Measurements from ENCODE around the gene CCDC51. TPM values are rescaled to one million over a fixed set of nuclear protein-coding genes. Genes with fewer than 3 reads are reported as not detected.
A peak's percentile ranks its signal among the peaks of the same experiment; 100 is the strongest.

CCDC51 gene
- total RNA-seq, 2 experiments from 2014 or later = 16.3 to 16.5 TPM

DNA sequence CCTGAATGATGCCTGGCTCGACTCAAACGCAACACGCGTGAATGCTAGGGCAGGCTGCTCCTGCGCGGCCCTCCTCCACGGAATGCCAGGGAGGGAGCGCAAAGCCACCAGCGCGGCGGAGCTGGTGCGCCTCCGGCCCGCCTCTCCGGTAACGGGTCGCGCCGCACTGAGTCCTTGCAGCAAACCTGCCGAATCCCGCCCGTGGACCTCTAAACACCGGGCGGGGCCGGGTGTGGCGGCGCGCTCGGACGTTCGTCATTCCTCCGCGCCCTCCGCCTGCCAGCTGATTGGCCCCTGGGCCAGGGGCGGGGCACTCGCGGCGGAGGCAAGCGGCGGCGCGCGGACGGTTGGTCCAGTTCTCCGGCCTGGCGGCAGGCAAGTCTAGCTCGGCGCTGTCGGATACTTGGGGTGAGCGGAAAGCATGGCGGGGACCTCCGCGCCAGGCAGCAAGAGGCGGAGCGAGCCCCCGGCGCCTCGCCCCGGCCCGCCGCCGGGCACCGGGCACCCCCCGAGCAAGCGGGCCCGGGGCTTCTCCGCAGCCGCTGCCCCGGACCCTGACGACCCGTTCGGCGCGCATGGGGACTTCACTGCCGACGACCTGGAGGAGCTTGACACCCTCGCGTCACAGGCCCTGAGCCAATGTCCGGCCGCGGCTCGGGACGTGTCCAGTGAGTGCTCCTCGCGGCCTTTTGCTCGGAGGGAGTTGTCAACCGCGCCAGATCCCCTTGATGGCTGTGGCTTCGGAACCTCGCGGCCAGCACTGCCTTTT, 6.7 kb upstream of the CCDC51 start, which contains the start of gene ATRIP:
ATRIP (plus strand) TSS at position 313 of the 769 bp plus-strand sequence; CDS start at position 422, 109 bp downstream.
- CTCF ChIA-PET = interaction anchor here (0.8 to 21.8 kb wide), 6 partner anchors 10 to 107 kb away, joined by 3 to 208 read pairs (median 9); no protein-coding TSS in a partner anchor
- Mint-ChIP-seq H3K4me1 (ENCODE audit: low read depth) (peaks cover 46% of the 10 kb centered on the region), H3K36me3 (ENCODE audit: low read depth) (peaks cover 46% of the 10 kb centered on the region), H3K9me3 (ENCODE audit: insufficient read depth) (no peaks in the 10 kb centered on the region), H3K27ac (peak within 1 kb of the TSS; percentile 87), H3K4me3 (peak within 1 kb of the TSS; percentile 84), H3K27me3 (ENCODE audit: low read depth) (no peaks in the 10 kb centered on the region)
- peak; percentile 89 for DNase-seq
- peak; percentile 97 for ATAC-seq
- POLR2A ChIA-PET = interaction anchor here (0.8 to 5.0 kb wide), 10 partner anchors 9 to 146 kb away, joined by 3 to 31 read pairs (median 6); a partner anchor contains a TSS

DNA sequence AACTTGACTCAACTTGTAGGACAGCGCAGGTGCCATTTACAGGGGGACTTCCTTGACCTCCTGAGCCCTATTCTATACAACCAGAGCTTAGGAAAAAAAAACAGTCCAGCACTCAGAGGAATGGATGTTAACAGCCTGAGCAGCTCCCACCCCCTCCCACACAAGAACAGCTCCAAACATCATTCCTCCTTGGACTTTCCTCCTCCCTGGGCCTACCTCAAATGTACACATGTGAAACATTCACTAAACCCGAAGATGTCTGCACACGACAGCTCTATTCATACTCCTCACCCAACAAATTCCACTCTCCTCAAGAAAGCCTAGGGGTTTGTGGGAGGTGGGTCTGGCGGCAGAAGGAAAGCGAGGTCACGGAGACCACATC, 6.1 kb upstream of the CCDC51 start:
- Mint-ChIP-seq H3K9me3 (ENCODE audit: insufficient read depth) (no peaks in the 10 kb centered on the region), H3K36me3 (ENCODE audit: low read depth) (peaks cover 43% of the 10 kb centered on the region), H3K27ac (peak overlapping the region; percentile 85), H3K4me3 (peak overlapping the region; percentile 84), H3K4me1 (ENCODE audit: low read depth) (peaks cover 48% of the 10 kb centered on the region), H3K27me3 (ENCODE audit: low read depth) (no peaks in the 10 kb centered on the region)
- POLR2A ChIA-PET = interaction anchor here (0.8 to 5.0 kb wide), 9 partner anchors 10 to 145 kb away, joined by 3 to 31 read pairs (median 6); a partner anchor contains a TSS
- peak; percentile 2 for ATAC-seq
- CTCF ChIA-PET = interaction anchor here (0.8 to 21.8 kb wide), 7 partner anchors 10 to 111 kb away, joined by 3 to 208 read pairs (median 10); partner anchors contain the start of gene PFKFB4
- no peak for DNase-seq

DNA sequence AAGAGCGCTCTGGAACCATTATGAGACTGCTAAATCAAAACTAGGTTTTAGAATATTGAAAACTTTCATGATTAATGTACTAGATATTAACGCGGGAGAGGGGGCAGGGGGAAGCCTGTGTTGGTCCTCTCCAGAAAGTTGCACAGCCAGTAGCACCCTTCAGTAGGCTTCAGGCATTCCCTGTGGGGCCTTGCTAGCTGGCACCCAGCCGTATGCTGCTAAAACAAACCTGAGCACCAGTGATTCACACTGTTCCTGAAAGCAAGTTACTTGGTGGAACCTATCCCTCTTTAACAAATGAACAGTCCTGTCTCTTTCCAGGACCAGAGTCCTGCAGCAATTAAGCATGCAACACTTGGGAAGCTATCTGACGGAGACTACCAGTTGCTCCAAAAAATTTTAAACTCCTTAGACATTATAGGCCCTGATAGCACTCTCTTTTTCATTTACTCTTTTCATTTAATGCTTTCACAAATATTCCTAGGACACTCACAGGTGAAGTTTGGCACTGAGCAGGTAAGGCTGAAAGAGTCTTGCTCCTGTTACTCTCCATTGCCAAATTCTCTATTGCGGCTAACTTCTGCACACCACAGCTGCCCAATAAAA, 5.5 kb upstream of the CCDC51 start:
- no peaks in the 10 kb centered on the region for H3K27me3 Mint-ChIP-seq (ENCODE audit: low read depth)
- ChIA-PET POLR2A (interaction anchor here (1.1 to 5.0 kb wide), 5 partner anchors 9 to 28 kb away, joined by 3 to 31 read pairs (median 6); a partner anchor contains a TSS), CTCF (interaction anchor here (0.8 to 21.8 kb wide), 7 partner anchors 9 to 172 kb away, joined by 3 to 208 read pairs (median 10); partner anchors contain the start of gene PFKFB4)
- H3K9me3 Mint-ChIP-seq (ENCODE audit: insufficient read depth) = no peaks in the 10 kb centered on the region
- H3K36me3 Mint-ChIP-seq (ENCODE audit: low read depth) = peaks cover 47% of the 10 kb centered on the region
- H3K27ac Mint-ChIP-seq = peak overlapping the region; percentile 85
- H3K4me3 Mint-ChIP-seq = peak overlapping the region; percentile 84
- H3K4me1 Mint-ChIP-seq (ENCODE audit: low read depth) = peaks cover 48% of the 10 kb centered on the region
- DNase-seq (no peak), ATAC-seq (no peak)

DNA sequence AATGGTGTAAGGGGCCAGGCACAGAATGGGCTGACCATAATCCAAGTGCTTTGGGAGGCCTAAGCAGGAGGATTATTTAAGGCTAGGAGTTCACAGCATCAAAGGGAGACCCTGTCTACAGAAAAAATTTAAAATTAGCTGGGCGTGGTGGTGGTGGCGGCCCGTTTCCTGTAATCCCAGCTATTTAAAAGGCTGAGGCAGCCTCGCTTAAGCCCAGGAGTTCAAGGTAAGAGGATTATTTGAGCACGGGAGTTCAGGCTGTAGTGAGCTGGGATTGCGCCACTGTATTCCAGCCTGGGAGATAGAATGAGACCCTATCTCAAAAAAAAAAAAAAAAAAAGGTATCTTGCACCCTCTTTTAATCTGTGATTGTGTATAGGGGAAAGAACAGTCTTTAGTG, 2.0 kb upstream of the CCDC51 start:
- ATAC-seq (no peak), DNase-seq (no peak)
- H3K9me3 Mint-ChIP-seq (ENCODE audit: insufficient read depth) = no peaks in the 10 kb centered on the region
- CTCF ChIA-PET = interaction anchor here (0.8 to 3.6 kb wide), 5 partner anchors 9 to 116 kb away, joined by 4 to 19 read pairs (median 10); no protein-coding TSS in a partner anchor
- H3K4me3 Mint-ChIP-seq = peak overlapping the region; percentile 97
- POLR2A ChIA-PET = interaction anchor here (0.6 to 1.2 kb wide), 5 partner anchors 25 to 201 kb away, joined by 3 to 6 read pairs (median 3); partner anchors contain the start of genes PFKFB4 and ZNF589
- H3K27ac Mint-ChIP-seq = peak overlapping the region; percentile 69
- H3K27me3 Mint-ChIP-seq (ENCODE audit: low read depth) = no peaks in the 10 kb centered on the region
- H3K4me1 Mint-ChIP-seq (ENCODE audit: low read depth) = peaks cover 43% of the 10 kb centered on the region
- peaks cover 40% of the 10 kb centered on the region for H3K36me3 Mint-ChIP-seq (ENCODE audit: low read depth)

DNA sequence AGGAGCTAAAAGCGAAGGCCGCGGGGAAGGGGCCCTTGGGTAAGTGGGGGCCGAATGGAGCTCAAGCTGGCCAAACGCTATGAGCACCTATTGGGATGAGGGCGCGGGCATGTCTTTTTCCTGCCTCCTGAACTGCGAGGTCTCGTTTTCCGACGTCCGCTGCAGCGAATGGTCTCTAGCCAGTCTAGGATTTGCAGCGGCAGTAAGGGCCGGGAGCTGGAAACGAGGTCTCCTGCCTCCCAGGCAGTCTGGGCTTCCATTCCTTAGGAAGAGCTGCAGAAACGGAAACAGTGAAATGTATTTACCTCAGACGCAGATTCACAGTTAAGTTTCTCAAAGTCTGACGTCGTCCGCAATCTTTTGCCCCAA, 655 bp upstream of the CCDC51 start:
- Mint-ChIP-seq H3K27ac (peak overlapping the region; percentile 96), H3K4me3 (peak overlapping the region; percentile 97), H3K4me1 (ENCODE audit: low read depth) (peaks cover 34% of the 10 kb centered on the region), H3K27me3 (ENCODE audit: low read depth) (no peaks in the 10 kb centered on the region), H3K9me3 (ENCODE audit: insufficient read depth) (no peaks in the 10 kb centered on the region), H3K36me3 (ENCODE audit: low read depth) (peaks cover 37% of the 10 kb centered on the region)
- CTCF ChIA-PET = interaction anchor here (1.2 to 3.6 kb wide), 16 partner anchors 10 to 171 kb away, joined by 3 to 34 read pairs (median 7); partner anchors contain the start of gene PLXNB1
- POLR2A ChIA-PET = interaction anchor here (0.6 to 2.6 kb wide), 16 partner anchors 12 to 379 kb away, joined by 3 to 21 read pairs (median 4); partner anchors contain the start of genes SHISA5 and ZNF589
- DNase-seq = peak; percentile 40
- peak; percentile 3 for ATAC-seq

DNA sequence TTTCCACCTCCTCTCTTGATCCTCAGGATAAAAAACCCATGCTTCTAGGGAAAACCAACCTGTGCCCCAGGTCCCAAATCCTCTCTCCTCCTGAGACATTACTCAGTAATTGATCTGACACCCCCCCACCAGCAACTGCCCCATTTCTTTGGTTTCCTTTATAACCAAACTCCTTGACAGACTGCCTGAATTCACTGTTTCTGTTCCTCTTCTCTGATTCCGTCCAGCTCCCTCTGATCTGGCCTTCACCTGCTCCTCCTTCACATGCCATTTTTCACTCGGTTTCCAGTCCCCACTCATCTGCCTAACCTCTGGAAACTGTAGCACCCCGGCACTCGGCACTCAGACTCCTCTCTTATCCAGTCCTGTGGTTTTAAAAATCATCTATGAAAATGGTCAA, 2.1 kb downstream of the CCDC51 start:
- DNase-seq (no peak), ATAC-seq (no peak)
- ChIA-PET POLR2A (no interaction called here), CTCF (interaction anchor here (0.8 to 8.4 kb wide), 8 partner anchors 16 to 243 kb away, joined by 3 to 342 read pairs (median 44); partner anchors contain the start of gene ATRIP)
- H3K27ac Mint-ChIP-seq = no peak overlapping the region
- H3K27me3 Mint-ChIP-seq (ENCODE audit: low read depth) = no peaks in the 10 kb centered on the region
- H3K4me3 Mint-ChIP-seq = no peak overlapping the region
- H3K4me1 Mint-ChIP-seq (ENCODE audit: low read depth) = peaks cover 44% of the 10 kb centered on the region
- H3K9me3 Mint-ChIP-seq (ENCODE audit: insufficient read depth) = no peaks in the 10 kb centered on the region
- peaks cover 29% of the 10 kb centered on the region for H3K36me3 Mint-ChIP-seq (ENCODE audit: low read depth)

DNA sequence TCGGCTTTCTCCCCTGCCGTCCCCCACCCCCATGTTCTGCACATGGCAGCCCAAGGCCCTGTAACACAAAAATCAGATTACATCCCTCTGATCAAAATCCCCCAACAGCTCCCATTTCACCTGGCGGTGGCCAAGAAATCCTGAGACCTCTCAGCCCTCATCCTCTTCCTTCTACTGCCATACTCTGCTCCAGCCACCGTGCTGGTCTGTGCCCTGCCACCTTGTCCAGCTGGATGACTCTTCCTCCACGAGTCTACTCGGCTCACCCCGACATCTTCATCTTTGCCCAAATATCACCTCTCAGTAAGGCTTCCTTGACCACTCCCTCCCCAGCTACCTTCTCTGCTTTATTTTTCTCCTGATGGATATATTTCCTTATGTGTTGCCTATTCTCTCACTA, 3.1 kb downstream of the CCDC51 start:
- no peak for ATAC-seq
- CTCF ChIA-PET = interaction anchor here (0.7 to 8.4 kb wide), 48 partner anchors 12 to 348 kb away, joined by 3 to 342 read pairs (median 12); partner anchors contain the start of genes ATRIP, CDC25A, CELSR3 and NME6

DNA sequence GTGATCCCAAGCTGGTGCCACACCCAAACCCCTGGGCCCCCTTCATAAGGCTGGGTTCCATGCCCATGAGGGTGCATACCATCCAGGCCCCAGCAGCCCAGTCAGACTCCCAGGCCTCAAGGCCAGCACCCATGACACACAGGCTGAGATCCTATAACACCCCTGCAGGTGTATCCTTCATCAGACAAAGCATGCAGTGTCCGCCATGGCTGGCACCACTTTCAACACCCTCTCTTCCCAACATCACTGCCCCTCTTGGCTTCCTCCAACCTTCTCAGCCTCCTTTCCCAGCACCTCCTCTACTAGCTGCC, 3.5 kb downstream of the CCDC51 start:
- Mint-ChIP-seq H3K9me3 (ENCODE audit: insufficient read depth) (no peaks in the 10 kb centered on the region), H3K4me1 (ENCODE audit: low read depth) (peaks cover 31% of the 10 kb centered on the region), H3K4me3 (no peak overlapping the region), H3K36me3 (ENCODE audit: low read depth) (peaks cover 23% of the 10 kb centered on the region), H3K27me3 (ENCODE audit: low read depth) (no peaks in the 10 kb centered on the region), H3K27ac (no peak overlapping the region)
- ChIA-PET CTCF (interaction anchor here (0.6 to 8.4 kb wide), 97 partner anchors 12 to 586 kb away, joined by 3 to 342 read pairs (median 6); partner anchors contain the start of genes ATRIP, CDC25A, CELSR3 and NDUFAF3), POLR2A (interaction anchor here (0.6 to 1.6 kb wide), 10 partner anchors 10 to 165 kb away, joined by 3 to 8 read pairs (median 4); partner anchors contain the start of gene ATRIP)
- no peak for DNase-seq
- no peak for ATAC-seq

More for the DNA sequence above, 3.1 kb downstream of the CCDC51 start:
- H3K4me1 Mint-ChIP-seq (ENCODE audit: low read depth) = peaks cover 35% of the 10 kb centered on the region
- peaks cover 23% of the 10 kb centered on the region for H3K36me3 Mint-ChIP-seq (ENCODE audit: low read depth)
- DNase-seq = no peak
- H3K27ac Mint-ChIP-seq = no peak overlapping the region
- H3K27me3 Mint-ChIP-seq (ENCODE audit: low read depth) = no peaks in the 10 kb centered on the region
- no peaks in the 10 kb centered on the region for H3K9me3 Mint-ChIP-seq (ENCODE audit: insufficient read depth)
- POLR2A ChIA-PET = interaction anchor here (0.7 to 1.6 kb wide), 7 partner anchors 9 to 165 kb away, joined by 3 to 8 read pairs (median 5); partner anchors contain the start of gene ATRIP
- no peak overlapping the region for H3K4me3 Mint-ChIP-seq

DNA sequence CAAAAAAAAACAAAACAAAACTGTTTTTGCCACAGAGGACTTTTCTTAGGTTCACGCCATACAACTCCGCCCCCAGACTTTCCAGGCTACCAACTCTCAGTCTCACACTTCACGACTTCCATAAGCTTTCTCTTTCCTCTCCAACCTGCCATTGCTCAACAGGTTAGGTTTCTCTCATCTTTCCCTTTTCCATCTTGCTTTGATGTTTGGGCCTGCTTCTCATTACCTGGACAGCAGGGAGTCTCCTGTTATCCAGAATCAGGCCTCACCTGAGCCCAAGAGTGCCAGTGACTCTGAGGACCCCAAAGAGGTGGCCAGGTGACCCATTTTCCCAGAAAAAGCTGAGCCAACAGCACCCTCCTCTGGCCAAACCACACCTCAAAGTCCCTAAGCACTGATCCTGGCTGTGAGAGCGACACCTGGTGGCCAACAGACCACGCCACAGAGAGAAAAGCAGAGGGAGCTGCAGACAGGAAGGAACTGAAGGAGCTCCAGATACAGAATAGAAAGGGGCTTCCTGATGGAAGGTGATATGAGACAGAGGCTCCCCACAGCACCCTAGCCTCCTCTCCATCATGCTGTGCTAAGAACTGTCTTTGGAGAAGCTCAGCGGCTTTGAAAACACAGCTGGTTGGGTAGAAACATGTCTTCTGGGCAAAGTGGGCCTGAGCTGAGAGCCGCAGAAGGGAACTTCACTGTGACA, 4.0 kb downstream of the CCDC51 start:
- DNase-seq (peak; percentile 92), ATAC-seq (peak; percentile 37)
- no peaks in the 10 kb centered on the region for H3K27me3 Mint-ChIP-seq (ENCODE audit: low read depth)
- ChIA-PET POLR2A (interaction anchor here (0.6 to 1.6 kb wide), 11 partner anchors 10 to 166 kb away, joined by 3 to 8 read pairs (median 4); partner anchors contain the start of gene ATRIP), CTCF (interaction anchor here (0.6 to 8.4 kb wide), 100 partner anchors 11 to 586 kb away, joined by 3 to 342 read pairs (median 6); partner anchors contain the start of genes ATRIP, CDC25A, CELSR3 and NDUFAF3)
- peaks cover 21% of the 10 kb centered on the region for H3K36me3 Mint-ChIP-seq (ENCODE audit: low read depth)
- H3K9me3 Mint-ChIP-seq (ENCODE audit: insufficient read depth) = no peaks in the 10 kb centered on the region
- H3K4me3 Mint-ChIP-seq = no peak overlapping the region
- H3K27ac Mint-ChIP-seq = no peak overlapping the region
- H3K4me1 Mint-ChIP-seq (ENCODE audit: low read depth) = peaks cover 31% of the 10 kb centered on the region

DNA sequence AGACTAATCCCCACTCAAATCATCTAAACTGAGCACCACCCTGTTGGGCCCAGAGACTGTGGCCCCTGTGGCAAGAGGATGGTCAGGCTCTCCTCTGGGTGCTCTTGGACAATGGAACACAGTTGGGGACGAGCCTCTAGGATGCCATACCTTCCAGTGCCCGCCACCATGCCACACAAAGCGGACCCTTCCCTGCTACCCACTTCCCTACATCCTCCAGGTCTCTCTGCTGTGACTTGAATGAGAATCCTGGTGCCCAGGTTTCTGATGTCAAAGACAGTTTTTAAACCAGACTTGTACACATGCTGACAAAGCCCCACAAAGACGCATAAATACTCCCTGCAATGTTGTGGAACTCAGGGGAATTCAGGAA, 4.7 kb downstream of the CCDC51 start:
- ATAC-seq (no peak), DNase-seq (no peak)
- ChIA-PET POLR2A (interaction anchor here (1.5 kb wide), 1 partner anchor 11 kb away, joined by 6 read pairs; the partner anchor contains the start of gene ATRIP), CTCF (interaction anchor here (0.7 to 8.4 kb wide), 43 partner anchors 10 to 500 kb away, joined by 3 to 342 read pairs (median 18); partner anchors contain the start of genes ATRIP, CDC25A, NME6 and PFKFB4)
- Mint-ChIP-seq H3K9me3 (ENCODE audit: insufficient read depth) (no peaks in the 10 kb centered on the region), H3K36me3 (ENCODE audit: low read depth) (peaks cover 14% of the 10 kb centered on the region), H3K27me3 (ENCODE audit: low read depth) (no peaks in the 10 kb centered on the region), H3K27ac (no peak overlapping the region), H3K4me3 (no peak overlapping the region), H3K4me1 (ENCODE audit: low read depth) (peaks cover 38% of the 10 kb centered on the region)

All from activated CD8-positive, alpha-beta T cell treated with anti-CD3 and anti-CD28 coated beads, Interleukin-2, amount 10 ng/mL, durations not matched to agents 7 days and 5 days (primary cell).